Spleen (tissue), 11 donors: ENCODE results near the gene PRKCZ. TPM values are rescaled to one million over a fixed set of nuclear protein-coding genes. Genes with fewer than 3 reads are reported as not detected.
A peak's percentile ranks its signal among the peaks of the same experiment; 100 is the strongest.

ENCODE experiments used
- DNase-seq: peaks from one replicate; pipeline ENCODE4 v3.0.0-alpha.2; 2020
- H3K27ac ChIP-seq, 8 donors: fragments of 200-600 bp; sonication (generic) in 7 of 8; 1 replicate in 4 of 8; 2 replicates in 4 of 8; pipeline versions ENCODE4 v1.5.0 to v1.8.0; 2016 to 2021; ENCODE audit warnings: inconsistent platforms in 4 of 8, mild to moderate bottlenecking in 4 of 8, moderate library complexity in 1 of 8
- H3K27me3 ChIP-seq, 7 donors: fragments of 200-600 bp; sonication (generic) in 6 of 7; replicated peaks in 1 of 7; 1 replicate in 4 of 7; 2 replicates in 3 of 7; pipeline versions ENCODE4 v1.5.0 to v1.8.0; 2016 to 2021; ENCODE audit warnings: inconsistent platforms in 3 of 7, mild to moderate bottlenecking in 1 of 7
- H3K36me3 ChIP-seq, 6 donors: fragments of 200-600 bp; sonication (generic) in 5 of 6; 1 replicate in 4 of 6; 2 replicates in 2 of 6; pipeline versions ENCODE4 v1.5.0 to v1.8.0; 2016 to 2021; ENCODE audit warnings: inconsistent platforms in 2 of 6
- H3K4me1 ChIP-seq, 6 donors: fragments of 200-600 bp; sonication (generic) in 5 of 6; 1 replicate in 3 of 6; 2 replicates in 3 of 6; pipeline versions ENCODE4 v1.5.0 to v1.8.0; 2016 to 2021; ENCODE audit warnings: inconsistent platforms in 3 of 6
- H3K4me3 ChIP-seq, 8 donors: fragments of 200-600 bp; sonication (generic) in 7 of 8; 1 replicate in 4 of 8; 2 replicates in 4 of 8; pipeline versions ENCODE4 v1.5.0 to v1.8.0; 2016 to 2021; ENCODE audit warnings: inconsistent platforms in 4 of 8, mild to moderate bottlenecking in 4 of 8, moderate library complexity in 2 of 8
- H3K9me3 ChIP-seq, 8 donors: fragments of 200-600 bp; sonication (generic) in 7 of 8; 1 replicate in 4 of 8; 2 replicates in 4 of 8; pipeline versions ENCODE4 v1.5.0 to v1.8.0; 2016 to 2021; ENCODE audit warnings: inconsistent platforms in 4 of 8
- CTCF ChIP-seq, 11 experiments: fragments of 200-600 bp in 7 of 11; fragments of 450-650 bp in 4 of 11; sonication (generic) in 4 of 11; IDR thresholded peaks in 8 of 11; conservative IDR thresholded peaks in 3 of 11; 1 replicate in 7 of 11; 2 replicates in 4 of 11; pipeline versions ENCODE4 v1.4.0 to v1.8.0; 2016 to 2021; ENCODE audit warnings: antibody characterized with exemption in 11 of 11, inconsistent platforms in 4 of 11, mild to moderate bottlenecking in 1 of 11
- POLR2A ChIP-seq, 3 donors: fragments of 450-650 bp; IDR thresholded peaks; one replicate each; pipeline ENCODE4 v1.5.1; 2017; ENCODE audit warnings: antibody characterized with exemption in 3 of 3, mild to moderate bottlenecking in 1 of 3
- POLR2AphosphoS5 ChIP-seq, 3 donors: sonication (generic); formaldehyde crosslinking; IDR thresholded peaks; one replicate each; pipeline ENCODE4 v1.5.1; 2017; ENCODE audit warnings: antibody characterized with exemption in 3 of 3
- WGBS, 5 donors: extraction: QIAGEN DNeasy Blood & Tissue Kit in 3 of 5; methylation state at CpG; one replicate each; pipeline versions ENCODE4 v1.1.5 to v1.1.7; 2013 to 2018; 5-methylcytosine and 5-hydroxymethylcytosine counted together
- intact Hi-C: fragments of 100-400 bp; cut with DNase I; formaldehyde crosslinking; loops from one replicate; pipeline ENCODE4 v1.15.0; 2023; ENCODE audit warnings: low total_unique reads
- polyA plus RNA-seq, 3 donors: library from polyadenylated mRNA; stranded (reverse); fragments of 200-250 nt; gene quantifications; one replicate each; pipeline ENCODE4 v1.2.1, GENCODE V29; 2013
- total RNA-seq, 7 donors: library from RNA; depleted of rRNA in 3 of 7; stranded (reverse); fragments of >200 nt in 3 of 7; fragmentation: NEBNext Ultra II Directional in 4 of 7; extraction: Animal tissue kit (Norgen Biotek cat#: 25700) in 4 of 7; gene quantifications; one replicate each; pipeline versions ENCODE4 v1.1.0 to v1.2.1, GENCODE V29; 2016 to 2021
- donor health status: healthy with polysubstance abuse.
- donor health status: DM: no; HTN: no; CAD: no; lungs with moderate emphysema.
- donor health status: DM: no; HTN: no; CAD: no.
- donor health status: Bipolar disorder and iron deficiency.
- donor health status: healthy.
- donor health status: DM: no; HTN: no; CAD: no.
- donor health status: DM: yes; HTN: yes; CAD: no.

The PRKCZ gene
- total and polyA plus RNA-seq, 10 donors: 17.6 to 61.8 (median 34.0) TPM

GRCh38 chr1:2154022-2154421, 103.8 kb downstream of the PRKCZ start:
- intact Hi-C loops: no loop called here
- DNase-seq: no peak
- 94 to 97% (median 95%) methylated on average over 21 of the region's 21 CpGs for WGBS, 5 donors
- no peak overlapping the region for H3K4me3 ChIP-seq
- peaks cover 0 to 45% (median 7%) of the 10 kb centered on the region in 6 donors for H3K4me1 ChIP-seq
- TF ChIP-seq CTCF (IDR thresholded peaks at IDR 0.05 in 8 of 11, conservative IDR thresholded peaks at IDR 0.05 in 3 of 11) (no peak), POLR2AphosphoS5 (IDR thresholded peaks at IDR 0.05) (peak in 1 of 3 donors; percentile 15), POLR2A (IDR thresholded peaks at IDR 0.05) (no peak)
- H3K36me3 ChIP-seq: peaks cover 0 to 87% (median 32%) of the 10 kb centered on the region in 6 donors
- H3K9me3 ChIP-seq: no peaks in the 10 kb centered on the region
- no peaks in the 10 kb centered on the region for H3K27me3 ChIP-seq
- no peak overlapping the region for H3K27ac ChIP-seq

- no peak for TF ChIP-seq POLR2AphosphoS5 (IDR thresholded peaks at IDR 0.05)
- TF ChIP-seq POLR2A (IDR thresholded peaks at IDR 0.05): no peak
- TF ChIP-seq CTCF (IDR thresholded peaks at IDR 0.05 in 8 of 11, conservative IDR thresholded peaks at IDR 0.05 in 3 of 11): no peak
- no peak overlapping the region for H3K4me3 ChIP-seq
- no peak overlapping the region for H3K27ac ChIP-seq
- intact Hi-C loops: no loop called here
- peaks cover 0 to 35% (median 1%) of the 10 kb centered on the region in 6 donors for H3K4me1 ChIP-seq
- 94 to 98% (median 97%) methylated on average over 10 of the region's 10 CpGs for WGBS, 5 donors
- H3K27me3 ChIP-seq: no peaks in the 10 kb centered on the region
- peaks cover 0 to 92% (median 32%) of the 10 kb centered on the region in 6 donors for H3K36me3 ChIP-seq
- no peak for DNase-seq
- no peaks in the 10 kb centered on the region for H3K9me3 ChIP-seq
These were observed 105.0 kb downstream of the PRKCZ start for GRCh38 chr1:2155147-2155598.

GRCh38 chr1:2155788-2156187, 105.6 kb downstream of the PRKCZ start:
- 78 to 89% (median 81%) methylated on average over 6 of the region's 6 CpGs for WGBS, 5 donors
- H3K27me3 ChIP-seq: no peaks in the 10 kb centered on the region
- H3K36me3 ChIP-seq: peaks cover 0 to 91% (median 28%) of the 10 kb centered on the region in 6 donors
- no peak for DNase-seq
- no peak overlapping the region for H3K27ac ChIP-seq
- H3K9me3 ChIP-seq: no peaks in the 10 kb centered on the region
- intact Hi-C loops: no loop called here
- H3K4me1 ChIP-seq: peaks cover 0 to 29% (median 0%) of the 10 kb centered on the region in 6 donors
- no peak overlapping the region for H3K4me3 ChIP-seq
- TF ChIP-seq POLR2A (IDR thresholded peaks at IDR 0.05) (no peak), CTCF (IDR thresholded peaks at IDR 0.05 in 8 of 11, conservative IDR thresholded peaks at IDR 0.05 in 3 of 11) (no peak), POLR2AphosphoS5 (IDR thresholded peaks at IDR 0.05) (no peak)

GRCh38 chr1:2156866-2157265, 106.7 kb downstream of the PRKCZ start:
- TF ChIP-seq POLR2AphosphoS5 (IDR thresholded peaks at IDR 0.05) (no peak), CTCF (IDR thresholded peaks at IDR 0.05 in 8 of 11, conservative IDR thresholded peaks at IDR 0.05 in 3 of 11) (no peak), POLR2A (IDR thresholded peaks at IDR 0.05) (no peak)
- Histone ChIP-seq H3K4me3 (no peak overlapping the region), H3K27ac (no peak overlapping the region), H3K4me1 (peaks cover 0 to 18% (median 0%) of the 10 kb centered on the region in 6 donors), H3K9me3 (no peaks in the 10 kb centered on the region), H3K36me3 (peaks cover 0 to 86% (median 24%) of the 10 kb centered on the region in 6 donors), H3K27me3 (no peaks in the 10 kb centered on the region)
- DNase-seq: no peak
- intact Hi-C loops: no loop called here
- 81 to 89% (median 86%) methylated on average over 9 of the region's 9 CpGs for whole genome bisulfite sequencing, 5 donors
